ENCODE results near the gene UCN. TPM values are rescaled to one million over a fixed set of nuclear protein-coding genes. Genes with fewer than 3 reads are reported as not detected.
A peak's percentile ranks its signal among the peaks of the same experiment; 100 is the strongest.

The UCN gene
- total and polyA plus RNA-seq, 2 donors (not counting 1 experiment from before 2014, with no cell fraction given), result 1.2 TPM; not detected in 1

DNA sequence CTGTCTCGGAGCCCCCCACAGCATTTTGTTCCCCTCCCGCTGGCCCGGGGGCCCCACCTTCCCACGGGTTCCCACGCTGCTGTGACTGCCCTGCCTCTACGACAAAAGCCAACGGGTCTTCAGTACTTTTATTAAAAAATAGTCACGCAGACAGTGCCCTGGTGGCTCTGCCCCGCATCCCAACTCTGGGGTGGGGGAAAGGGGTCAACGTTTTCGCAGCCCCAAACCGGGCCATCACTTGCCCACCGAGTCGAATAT, 1.0 kb downstream of the UCN start:
- H3K4me3 ChIP-seq (replicated peaks in 1 of 4; ENCODE audit: control extremely low read depth in 1 of 4, insufficient read depth in 1 of 4, low read depth in 3 of 4, low read length in 4 of 4), result no peak overlapping the region
- H4K20me1 ChIP-seq (ENCODE audit: control insufficient read depth, extremely low read depth, insufficient read depth, low read length), result no peaks in the 10 kb centered on the region
- H3K9me3 ChIP-seq (ENCODE audit: control insufficient read depth, insufficient read depth, low read depth, low read length), result no peaks in the 10 kb centered on the region
- no peaks in the 10 kb centered on the region for H3K79me2 ChIP-seq (ENCODE audit: control insufficient read depth, insufficient read depth, low read length)
- TF ChIP-seq, protein P1, sequence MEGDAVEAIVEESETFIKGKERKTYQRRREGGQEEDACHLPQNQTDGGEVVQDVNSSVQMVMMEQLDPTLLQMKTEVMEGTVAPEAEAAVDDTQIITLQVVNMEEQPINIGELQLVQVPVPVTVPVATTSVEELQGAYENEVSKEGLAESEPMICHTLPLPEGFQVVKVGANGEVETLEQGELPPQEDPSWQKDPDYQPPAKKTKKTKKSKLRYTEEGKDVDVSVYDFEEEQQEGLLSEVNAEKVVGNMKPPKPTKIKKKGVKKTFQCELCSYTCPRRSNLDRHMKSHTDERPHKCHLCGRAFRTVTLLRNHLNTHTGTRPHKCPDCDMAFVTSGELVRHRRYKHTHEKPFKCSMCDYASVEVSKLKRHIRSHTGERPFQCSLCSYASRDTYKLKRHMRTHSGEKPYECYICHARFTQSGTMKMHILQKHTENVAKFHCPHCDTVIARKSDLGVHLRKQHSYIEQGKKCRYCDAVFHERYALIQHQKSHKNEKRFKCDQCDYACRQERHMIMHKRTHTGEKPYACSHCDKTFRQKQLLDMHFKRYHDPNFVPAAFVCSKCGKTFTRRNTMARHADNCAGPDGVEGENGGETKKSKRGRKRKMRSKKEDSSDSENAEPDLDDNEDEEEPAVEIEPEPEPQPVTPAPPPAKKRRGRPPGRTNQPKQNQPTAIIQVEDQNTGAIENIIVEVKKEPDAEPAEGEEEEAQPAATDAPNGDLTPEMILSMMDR (conservative IDR thresholded peaks at IDR 0.05 in 1 of 2, IDR thresholded peaks at IDR 0.05 in 1 of 2; ENCODE audit: low read depth in 1 of 2, low read length in 2 of 2), result no peak
- TF ChIP-seq EZH2 (IDR thresholded peaks at IDR 0.05; ENCODE audit: low read length, missing control alignments), result no peak
- H3K4me1 ChIP-seq (ENCODE audit: control insufficient read depth, extremely low read depth, insufficient read depth, low read length), result no peaks in the 10 kb centered on the region
- H3K27me3 ChIP-seq (ENCODE audit: control insufficient read depth, insufficient read depth, low read length), result peaks cover 37% of the 10 kb centered on the region
- no peak overlapping the region for H2AFZ ChIP-seq (ENCODE audit: low read length)
- no peak overlapping the region for H3K9ac ChIP-seq (ENCODE audit: insufficient read depth, low read length)
- no peaks in the 10 kb centered on the region for H3K36me3 ChIP-seq (ENCODE audit: control insufficient read depth, insufficient read depth, low read length)
- no peak overlapping the region for H3K27ac ChIP-seq (ENCODE audit: insufficient read depth, low read length)
- DNase-seq (ENCODE audit: low read depth in 2 of 2), result no peak
- H3K4me2 ChIP-seq (ENCODE audit: extremely low read depth, insufficient read depth, low read length), result no peak overlapping the region

DNA sequence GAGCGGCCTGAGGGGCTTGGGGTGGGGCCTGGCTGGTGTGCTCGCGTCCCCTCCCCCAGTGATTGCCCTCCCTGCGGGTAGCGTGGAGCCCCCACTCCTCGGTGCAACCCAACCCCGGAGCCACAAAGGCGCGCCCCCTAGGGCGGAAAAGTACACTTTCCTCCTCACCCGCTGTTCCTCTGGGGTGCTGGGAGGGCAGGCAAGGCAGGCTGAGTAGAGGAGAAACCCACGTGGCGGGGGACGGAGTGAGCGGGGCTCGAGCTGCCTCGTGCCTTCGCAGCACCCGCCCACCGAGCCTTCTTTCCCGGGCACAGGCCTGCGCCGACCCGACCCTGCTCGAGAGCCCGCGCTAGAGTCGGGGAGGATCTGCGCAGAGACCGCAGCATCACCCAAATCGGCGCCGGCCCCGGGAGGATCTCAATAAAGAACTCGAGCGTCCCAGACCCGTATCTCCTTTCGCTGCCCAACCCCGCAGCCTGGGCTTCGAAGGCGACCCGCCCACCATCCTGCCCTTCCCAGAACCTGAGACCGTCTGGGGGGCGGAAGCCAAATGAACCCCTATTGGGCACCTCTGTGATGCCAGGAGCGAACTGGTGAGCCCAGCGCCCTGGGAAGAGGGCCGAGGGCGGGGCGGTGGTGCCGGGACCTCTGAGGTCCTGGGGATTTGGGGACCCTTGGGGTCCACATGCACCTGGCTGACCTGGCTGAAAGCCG, 1.5 kb downstream of the UCN start:
- no peak overlapping the region for H3K4me3 ChIP-seq (replicated peaks in 1 of 4; ENCODE audit: control extremely low read depth in 1 of 4, insufficient read depth in 1 of 4, low read depth in 3 of 4, low read length in 4 of 4)
- no peak overlapping the region for H3K27ac ChIP-seq (ENCODE audit: insufficient read depth, low read length)
- no peak for DNase-seq (ENCODE audit: low read depth in 2 of 2)
- no peak overlapping the region for H3K9ac ChIP-seq (ENCODE audit: insufficient read depth, low read length)
- H3K4me1 ChIP-seq (ENCODE audit: control insufficient read depth, extremely low read depth, insufficient read depth, low read length), result no peaks in the 10 kb centered on the region
- TF ChIP-seq EZH2 (IDR thresholded peaks at IDR 0.05; ENCODE audit: low read length, missing control alignments), result peak; percentile 93
- TF ChIP-seq, protein P1 (conservative IDR thresholded peaks at IDR 0.05 in 1 of 2, IDR thresholded peaks at IDR 0.05 in 1 of 2; ENCODE audit: low read depth in 1 of 2, low read length in 2 of 2), result peak in 1 of 2 donors; percentile 5
- H3K27me3 ChIP-seq (ENCODE audit: control insufficient read depth, insufficient read depth, low read length), result peaks cover 37% of the 10 kb centered on the region
- H3K79me2 ChIP-seq (ENCODE audit: control insufficient read depth, insufficient read depth, low read length), result no peaks in the 10 kb centered on the region
- no peaks in the 10 kb centered on the region for H4K20me1 ChIP-seq (ENCODE audit: control insufficient read depth, extremely low read depth, insufficient read depth, low read length)
- H3K9me3 ChIP-seq (ENCODE audit: control insufficient read depth, insufficient read depth, low read depth, low read length), result no peaks in the 10 kb centered on the region
- no peaks in the 10 kb centered on the region for H3K36me3 ChIP-seq (ENCODE audit: control insufficient read depth, insufficient read depth, low read length)
- H3K4me2 ChIP-seq (ENCODE audit: extremely low read depth, insufficient read depth, low read length), result no peak overlapping the region
- H2AFZ ChIP-seq (ENCODE audit: low read length), result no peak overlapping the region

DNA sequence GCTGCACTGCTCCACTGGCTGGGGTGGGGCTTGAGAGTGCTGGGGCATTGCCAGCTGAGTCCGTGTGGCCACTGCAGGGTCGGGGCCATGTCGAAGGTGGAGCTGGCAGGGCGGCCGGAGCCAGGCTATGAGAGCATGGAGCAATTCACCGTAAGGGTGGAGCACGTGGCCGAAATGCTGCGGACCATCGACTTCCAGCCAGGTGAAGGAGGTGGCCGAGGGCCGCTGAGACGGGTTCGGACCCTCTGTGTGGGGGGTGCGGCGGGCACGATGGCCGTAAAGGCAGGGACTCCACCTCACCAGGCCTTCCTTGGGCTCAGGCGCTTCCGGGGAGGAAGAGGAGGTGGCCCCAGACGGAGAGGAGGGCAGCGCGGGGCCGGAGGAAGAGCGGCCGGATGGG, 2.1 kb downstream of the UCN start:
- no peak overlapping the region for H3K9ac ChIP-seq (ENCODE audit: insufficient read depth, low read length)
- H2AFZ ChIP-seq (ENCODE audit: low read length), result no peak overlapping the region
- no peaks in the 10 kb centered on the region for H3K36me3 ChIP-seq (ENCODE audit: control insufficient read depth, insufficient read depth, low read length)
- no peak for TF ChIP-seq EZH2 (IDR thresholded peaks at IDR 0.05; ENCODE audit: low read length, missing control alignments)
- TF ChIP-seq, protein P1 (conservative IDR thresholded peaks at IDR 0.05 in 1 of 2, IDR thresholded peaks at IDR 0.05 in 1 of 2; ENCODE audit: low read depth in 1 of 2, low read length in 2 of 2), result no peak
- no peaks in the 10 kb centered on the region for H3K79me2 ChIP-seq (ENCODE audit: control insufficient read depth, insufficient read depth, low read length)
- no peak for DNase-seq (ENCODE audit: low read depth in 2 of 2)
- H3K9me3 ChIP-seq (ENCODE audit: control insufficient read depth, insufficient read depth, low read depth, low read length), result no peaks in the 10 kb centered on the region
- peaks cover 37% of the 10 kb centered on the region for H3K27me3 ChIP-seq (ENCODE audit: control insufficient read depth, insufficient read depth, low read length)
- H3K27ac ChIP-seq (ENCODE audit: insufficient read depth, low read length), result no peak overlapping the region
- H3K4me3 ChIP-seq (replicated peaks in 1 of 4; ENCODE audit: control extremely low read depth in 1 of 4, insufficient read depth in 1 of 4, low read depth in 3 of 4, low read length in 4 of 4), result no peak overlapping the region
- H3K4me1 ChIP-seq (ENCODE audit: control insufficient read depth, extremely low read depth, insufficient read depth, low read length), result no peaks in the 10 kb centered on the region
- H3K4me2 ChIP-seq (ENCODE audit: extremely low read depth, insufficient read depth, low read length), result no peak overlapping the region
- no peaks in the 10 kb centered on the region for H4K20me1 ChIP-seq (ENCODE audit: control insufficient read depth, extremely low read depth, insufficient read depth, low read length)
